Activated naive CD8-positive, alpha-beta T cell treated with anti-CD3 and anti-CD28 coated beads, Interleukin-2, amount 10 ng/mL, durations not matched to agents 7 days and 5 days (primary cell): ENCODE results near the gene NFKBIA. TPM values are rescaled to one million over a fixed set of nuclear protein-coding genes. Genes with fewer than 3 reads are reported as not detected.
A peak's percentile ranks its signal among the peaks of the same experiment; 100 is the strongest.

ENCODE experiments used
- ATAC-seq: fragments of 150-1000 bp; cut with Tn5 transposase; one replicate; pipeline ENCODE4 v1.10.0; 2021; ENCODE audit warnings: low read depth, moderate library complexity
- POLR2A ChIA-PET: fragments of 350-600 bp; sonication (Branson Sonifier 250); formaldehyde crosslinking; loops from one replicate; lab custom pipeline; 2021; ENCODE audit warnings: antibody characterized with exemption; lab: Charles Lee
- DNase-seq: peaks from one replicate; pipeline ENCODE4 v3.0.0; 2021
- H3K27ac Mint-ChIP-seq: one replicate; pipeline ENCODE4 v1.8.0; 2022; ENCODE audit warnings: mild to moderate bottlenecking, mixed read lengths
- H3K27me3 Mint-ChIP-seq: one replicate; pipeline ENCODE4 v1.8.0; 2022; ENCODE audit warnings: mild to moderate bottlenecking, moderate library complexity, mixed read lengths
- H3K36me3 Mint-ChIP-seq: one replicate; pipeline ENCODE4 v1.8.0; 2021; ENCODE audit warnings: mild to moderate bottlenecking, mixed read lengths
- H3K4me1 Mint-ChIP-seq: one replicate; pipeline ENCODE4 v1.8.0; 2021; ENCODE audit warnings: mixed read lengths
- H3K4me3 Mint-ChIP-seq: one replicate; pipeline ENCODE4 v1.8.0; 2022; ENCODE audit warnings: mild to moderate bottlenecking, moderate library complexity, mixed read lengths
- H3K9me3 Mint-ChIP-seq: one replicate; pipeline ENCODE4 v1.8.0; 2021; ENCODE audit warnings: mixed read lengths
- total RNA-seq, 2 experiments: library from RNA; stranded (reverse); gene quantifications; one replicate each; pipeline ENCODE4 v1.2.3, GENCODE V29; 2021

The NFKBIA gene
- total RNA-seq, 2 experiments from 2014 or later: 85.5 to 88.1 TPM

DNA sequence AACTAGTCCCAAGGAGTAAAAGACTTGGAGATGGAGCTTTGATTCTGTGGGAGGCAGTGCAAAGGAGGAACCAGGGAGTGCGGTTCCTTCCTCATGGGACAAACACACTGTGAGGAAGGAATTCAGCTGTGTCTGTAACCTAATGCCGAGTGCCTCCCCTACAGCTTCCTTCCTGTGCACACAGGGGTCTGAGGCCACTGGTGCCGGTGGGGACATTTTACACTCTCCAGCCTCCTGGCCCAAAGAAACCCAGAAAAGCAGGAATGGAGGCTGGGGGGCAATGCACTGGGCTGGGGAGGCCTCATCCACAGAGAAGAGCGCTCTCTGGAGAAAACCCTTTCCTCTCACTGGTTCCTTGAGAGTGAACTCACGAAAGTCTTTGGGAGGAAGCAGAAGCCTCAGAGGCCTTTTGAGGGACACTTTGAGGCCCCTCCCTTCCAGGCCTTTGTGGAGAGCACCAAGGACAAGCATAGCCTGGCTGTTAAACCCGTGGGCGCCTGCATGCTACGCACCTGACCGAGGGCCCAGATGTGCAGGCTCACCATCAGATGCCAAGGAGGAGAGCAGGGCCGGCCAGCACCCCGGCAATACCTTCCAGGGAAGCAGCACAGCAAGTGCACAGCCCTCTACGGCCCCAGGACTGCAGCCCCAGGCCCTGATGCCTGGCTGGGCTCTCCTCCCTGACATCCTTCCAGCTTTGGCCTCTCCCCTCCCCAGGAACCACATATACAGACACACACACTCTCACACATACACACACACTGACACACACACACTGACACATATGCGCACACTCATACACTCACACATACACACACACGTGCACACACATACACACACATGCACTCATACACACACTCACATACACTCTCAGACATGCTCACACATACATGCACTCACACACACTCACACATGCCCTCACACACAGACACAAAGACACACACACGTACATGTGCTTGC, 52.0 kb downstream of the NFKBIA start:
- ATAC-seq (no peak), DNase-seq (no peak)
- Mint-ChIP-seq H3K4me3 (no peak overlapping the region), H3K4me1 (peaks cover 34% of the 10 kb centered on the region), H3K9me3 (no peaks in the 10 kb centered on the region), H3K27me3 (no peaks in the 10 kb centered on the region), H3K36me3 (no peaks in the 10 kb centered on the region), H3K27ac (peak overlapping the region; percentile 49)
- POLR2A ChIA-PET: interaction anchor here (0.7 to 1.4 kb wide), 5 partner anchors 13 to 230 kb away, joined by 3 to 7 read pairs (median 4); partner anchors contain the start of genes PPP2R3C, PRORP and PSMA6

DNA sequence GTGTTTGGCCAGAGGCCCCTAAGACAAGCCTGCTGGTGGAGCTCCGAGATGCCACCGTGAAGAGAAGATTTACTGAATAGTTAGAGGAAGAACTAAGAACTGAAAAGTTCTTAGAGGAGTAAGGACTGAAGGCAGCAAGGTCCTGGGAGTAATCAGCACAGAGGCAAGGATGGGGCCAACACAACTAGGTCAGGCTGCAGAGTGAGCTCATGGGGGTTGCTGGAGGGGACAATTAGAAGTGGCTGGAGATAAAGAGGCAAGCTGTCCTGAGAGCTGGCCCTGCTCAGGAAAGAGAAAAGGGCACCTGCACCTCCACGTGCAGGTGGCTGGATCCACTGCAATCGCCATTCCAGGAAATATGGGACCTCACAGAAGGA, 52.7 kb downstream of the NFKBIA start:
- Mint-ChIP-seq H3K36me3 (no peaks in the 10 kb centered on the region), H3K27me3 (no peaks in the 10 kb centered on the region), H3K4me3 (peak overlapping the region; percentile 23), H3K27ac (peak overlapping the region; percentile 18), H3K9me3 (no peaks in the 10 kb centered on the region), H3K4me1 (peaks cover 34% of the 10 kb centered on the region)
- DNase-seq (no peak), ATAC-seq (no peak)
- POLR2A ChIA-PET: interaction anchor here (0.7 to 1.4 kb wide), 5 partner anchors 12 to 230 kb away, joined by 3 to 7 read pairs (median 4); partner anchors contain the start of genes PPP2R3C, PRORP and PSMA6

Other genes with a start within 250 kb of the NFKBIA start
- 100 to 1,000 TPM; 213 to 221 TPM for gene PSMA6, start 112.4 kb downstream of the NFKBIA start, total RNA-seq
- not detected for gene INSM2, start 129.4 kb upstream of the NFKBIA start, total RNA-seq